A172 (cell line): ENCODE results near the gene TTLL9. TPM values are rescaled to one million over a fixed set of nuclear protein-coding genes. Genes with fewer than 3 reads are reported as not detected.

Source experiments
- DNase-seq: peaks from one replicate; pipeline ENCODE4 v3.0.0-alpha.2; 2015; ENCODE audit warnings: low spot score
- total RNA-seq: library from RNA; depleted of rRNA; stranded (reverse); fragments of >200 nt; shearing (Covaris generic); gene quantifications from 2 replicates; pipeline ENCODE4 v1.2.3, GENCODE V29; 2014; rRNA removed

Gene TTLL9
- total RNA-seq, 1 experiment from 2014 or later: 0.12 TPM

DNA sequence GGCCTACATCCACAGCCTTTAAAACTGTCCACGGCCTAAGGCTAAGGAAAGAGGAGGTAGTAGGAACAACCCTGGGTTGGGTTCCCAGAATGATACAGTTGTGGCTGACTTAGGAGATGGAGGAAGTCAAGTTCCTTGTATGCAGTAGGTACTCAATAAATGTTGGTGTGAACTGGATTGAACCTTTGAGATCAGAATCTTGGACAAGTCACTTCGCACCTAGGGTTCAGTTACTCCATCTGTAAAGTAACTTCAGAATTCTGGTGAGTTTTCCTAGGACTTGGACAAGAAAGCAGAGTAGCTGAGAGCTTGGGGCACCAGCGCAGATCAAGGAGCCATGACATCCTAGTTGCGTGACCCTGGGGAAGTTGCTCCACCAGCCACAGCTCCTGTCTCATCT lies 106.6 kb downstream of the TTLL9 start:
- no peak for DNase-seq

DNA sequence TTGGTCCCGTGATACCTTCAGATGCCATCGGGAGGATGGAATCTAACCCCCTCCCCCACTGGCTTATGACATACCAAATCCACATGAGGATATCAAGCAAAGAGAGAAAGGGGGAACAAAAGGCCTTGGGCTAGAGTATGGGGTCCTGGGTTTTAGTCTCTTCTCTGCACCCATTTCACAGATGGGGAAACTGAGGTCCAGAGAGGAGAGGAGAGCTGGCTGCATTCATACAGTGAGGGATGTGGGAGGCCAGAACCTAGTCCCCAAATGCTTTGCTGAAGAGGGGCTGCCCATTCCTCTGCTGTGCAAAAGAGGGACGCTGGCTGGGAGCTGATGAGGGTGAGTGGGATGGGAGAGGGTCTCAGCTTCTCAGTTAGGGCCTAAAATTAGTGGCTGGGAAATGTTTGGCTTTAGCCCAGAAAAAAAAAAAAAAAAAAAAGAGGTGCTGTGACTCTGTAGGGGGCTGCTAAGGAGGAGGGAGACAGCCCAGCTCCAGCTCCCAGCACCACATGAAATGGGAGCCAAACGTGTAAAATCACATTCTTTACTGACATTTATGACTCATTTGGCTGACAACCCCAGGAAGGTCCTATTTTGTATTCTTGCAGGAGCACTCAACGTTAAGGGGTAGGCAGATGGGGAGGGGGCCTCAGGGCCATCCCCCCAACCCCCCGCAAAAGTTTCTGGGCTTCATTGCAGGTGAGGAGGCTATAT lies 109.4 kb downstream of the TTLL9 start:
- no peak for DNase-seq

DNA sequence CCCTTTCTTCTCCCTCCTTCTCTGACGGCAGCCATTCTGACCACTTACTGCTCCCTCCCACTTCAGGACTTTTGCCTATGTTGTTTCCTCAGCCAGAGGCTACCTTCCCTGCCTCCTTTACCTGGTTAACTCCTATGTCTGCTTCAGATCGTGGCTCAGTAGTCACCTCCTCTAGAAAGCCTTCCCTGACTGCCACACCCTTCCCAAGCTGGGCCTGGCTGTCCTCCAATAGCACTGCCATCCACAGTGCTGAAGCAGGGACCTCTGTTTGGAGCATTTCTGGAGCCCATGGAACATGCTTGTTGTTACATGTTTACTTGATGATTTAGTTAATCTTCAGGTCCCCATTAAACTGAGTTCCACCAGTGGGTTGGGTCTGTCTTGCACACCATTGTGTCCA lies 111.3 kb downstream of the TTLL9 start:
- DNase-seq: no peak

DNA sequence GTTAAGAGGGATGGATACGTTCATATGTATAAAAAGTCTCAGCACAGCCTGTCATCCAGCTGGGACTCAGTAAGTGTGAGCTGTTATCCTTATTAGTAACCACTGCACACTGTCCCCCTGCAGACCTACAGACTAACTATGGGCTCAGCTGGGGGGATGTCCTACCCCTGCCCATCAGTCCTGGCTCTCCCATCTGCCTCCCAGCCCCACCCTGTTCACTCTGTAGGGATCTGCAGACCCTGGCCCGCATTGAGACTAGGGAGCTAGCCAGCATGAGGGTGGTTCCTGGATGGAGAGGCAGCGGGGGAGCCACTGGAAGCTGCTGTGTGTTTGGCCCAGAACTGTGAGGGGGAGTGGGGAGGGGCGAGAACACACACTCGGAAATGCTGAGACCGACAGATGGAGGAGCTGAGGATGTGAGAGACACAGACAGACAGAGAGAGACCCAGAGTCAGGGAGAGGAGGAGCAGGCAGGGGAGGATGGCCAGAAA lies 114.6 kb downstream of the TTLL9 start:
- no peak for DNase-seq

DNA sequence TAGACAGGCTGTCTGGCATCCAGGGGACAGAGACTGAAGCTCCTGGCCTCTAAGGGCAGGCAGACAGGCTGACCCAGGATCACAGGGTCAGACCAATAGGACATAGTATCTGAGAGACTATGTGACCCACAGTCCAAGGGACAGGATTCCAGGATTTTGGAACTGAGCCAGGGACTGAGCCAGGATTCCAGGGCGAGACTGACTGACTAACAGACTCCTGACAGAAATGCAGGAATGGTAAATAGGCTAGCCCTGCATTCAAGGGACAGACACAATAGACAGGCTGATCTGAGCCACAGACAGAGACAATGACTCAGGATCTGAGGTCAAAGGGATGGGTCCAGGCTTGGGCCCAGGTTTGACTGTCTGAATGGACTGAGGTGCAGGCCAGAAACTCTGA lies 117.3 kb downstream of the TTLL9 start:
- DNase-seq: peak; percentile 43

DNA sequence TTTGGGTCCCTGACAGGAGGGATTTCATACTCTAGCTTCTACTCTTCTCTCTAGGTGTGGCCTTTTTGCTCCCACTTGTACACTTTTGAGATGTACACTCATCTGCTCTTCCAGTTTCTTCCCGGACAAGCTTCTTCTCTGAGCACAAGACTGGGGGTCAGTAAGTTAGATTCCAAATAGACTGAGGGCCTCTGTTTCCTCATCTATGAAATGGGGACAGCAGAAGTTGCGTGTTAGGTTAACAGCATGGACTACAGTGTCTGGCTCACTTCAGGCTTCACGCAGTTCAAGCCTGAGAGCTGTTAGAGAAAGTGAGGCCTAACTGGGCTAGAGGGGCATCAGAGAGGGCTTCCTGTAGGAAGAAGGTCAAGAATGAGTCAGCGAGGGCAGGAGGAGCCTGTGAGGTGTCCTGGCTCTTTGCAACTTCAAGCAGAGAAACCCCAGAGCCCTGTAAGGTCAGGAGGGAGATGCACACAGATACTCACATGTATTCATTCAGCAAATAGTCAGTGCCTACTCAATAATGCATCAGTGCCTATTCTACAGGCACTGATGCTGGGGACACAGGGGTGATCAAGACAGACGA lies 118.1 kb downstream of the TTLL9 start:
- no peak for DNase-seq

DNA sequence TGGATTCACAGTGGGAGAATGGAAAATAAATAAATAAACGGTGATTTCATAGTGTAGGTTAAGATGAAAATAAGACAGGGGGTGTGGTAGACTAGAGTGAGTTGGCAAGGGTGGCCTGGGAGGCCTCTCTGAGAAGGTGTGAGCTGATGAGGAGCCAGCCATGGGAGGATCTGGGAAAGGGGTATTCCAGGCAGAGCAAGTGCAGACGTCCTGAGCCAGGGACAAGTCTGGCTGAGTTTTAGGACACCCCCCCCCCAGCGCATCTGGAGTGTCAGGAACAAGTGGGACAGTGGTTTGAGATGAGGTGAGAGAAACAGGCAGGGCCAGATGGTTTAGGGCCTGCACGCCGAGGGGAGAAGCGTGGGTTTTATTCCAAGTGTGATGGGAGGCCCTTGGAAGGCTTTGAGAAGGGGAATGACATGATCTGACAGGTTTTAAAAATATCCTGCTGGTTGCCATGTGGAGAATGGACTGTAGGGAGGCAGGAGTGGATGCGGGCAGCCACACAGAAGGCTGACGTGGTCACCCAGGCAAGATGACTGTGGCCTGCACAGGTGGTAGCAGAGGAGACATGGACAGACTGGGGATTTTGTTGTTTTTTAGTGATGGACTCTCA lies 118.7 kb downstream of the TTLL9 start:
- no peak for DNase-seq

DNA sequence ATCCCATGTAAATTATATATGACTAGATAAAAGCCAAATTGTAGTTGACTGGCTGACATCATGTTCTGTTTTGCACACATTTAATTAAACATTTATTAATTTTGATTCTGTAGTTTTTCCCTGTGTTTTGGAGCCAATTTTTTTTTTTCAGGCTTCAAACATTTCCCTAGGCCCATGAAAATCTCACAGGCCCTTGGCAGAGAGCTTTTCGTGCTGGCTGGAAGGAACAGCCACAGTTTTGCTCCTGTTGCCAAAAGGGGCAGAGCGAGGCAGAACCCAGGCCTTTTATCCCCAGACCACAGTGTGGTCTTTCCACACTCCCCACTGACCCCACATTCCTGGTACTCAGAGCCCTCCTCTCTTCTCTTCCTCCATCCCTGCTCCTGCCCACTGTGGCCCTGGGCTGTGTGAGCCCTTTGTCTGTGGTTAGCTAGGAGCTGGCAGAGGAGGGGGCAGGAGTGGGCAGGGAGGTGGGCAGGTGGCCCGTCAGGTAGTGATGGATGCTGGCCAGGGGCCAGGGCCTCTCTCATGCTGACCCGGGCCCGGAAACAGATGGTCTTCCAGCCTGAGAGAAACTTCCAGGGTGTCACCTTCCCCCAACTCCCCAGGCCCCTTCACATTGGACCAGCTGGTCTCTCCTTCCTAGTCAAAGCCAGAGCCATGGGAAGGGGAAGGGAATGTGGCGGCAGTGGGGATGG lies 120.4 kb downstream of the TTLL9 start:
- DNase-seq: no peak

DNA sequence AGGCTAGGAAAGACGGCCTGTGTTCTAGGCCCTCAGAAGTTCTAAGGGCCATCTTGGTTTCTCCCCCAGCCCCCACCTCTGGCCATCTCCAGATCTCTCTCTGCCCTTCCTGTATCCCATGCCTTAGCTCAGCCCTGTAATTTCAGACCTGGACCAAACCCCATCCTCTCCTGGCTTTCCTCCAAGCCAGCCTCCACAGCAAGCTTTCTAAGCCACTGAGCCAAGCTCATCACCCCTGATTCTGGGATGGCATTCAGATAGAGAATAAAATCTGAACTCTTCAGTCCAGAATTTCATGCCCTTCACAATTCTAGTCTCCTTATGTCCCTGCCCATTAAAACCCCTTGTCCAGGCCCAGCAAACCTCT lies 120.9 kb downstream of the TTLL9 start:
- no peak for DNase-seq

DNA sequence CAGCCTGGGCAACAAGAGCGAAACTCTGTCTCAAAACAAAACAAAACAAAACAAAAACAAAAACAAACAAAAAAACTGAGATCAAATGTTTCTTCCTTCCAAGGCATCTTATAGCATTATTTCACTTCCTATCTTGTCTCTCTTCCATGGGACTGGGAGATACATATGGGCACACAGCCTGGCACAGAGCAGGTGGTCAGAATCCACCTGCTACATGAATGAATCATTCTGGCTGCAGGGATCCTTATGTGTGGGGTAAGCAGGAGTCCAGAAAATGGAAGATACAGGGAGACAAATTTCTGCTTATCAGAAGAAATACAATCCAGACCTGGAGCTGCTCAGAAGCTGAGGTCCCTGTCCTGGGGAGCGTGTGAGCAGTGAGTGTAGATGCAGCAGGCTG lies 121.7 kb downstream of the TTLL9 start:
- no peak for DNase-seq

Other genes with a start within 250 kb of the TTLL9 start
- gene COX4I2, start 232.7 kb upstream of the TTLL9 start, total RNA-seq: not detected in 2 replicates
- gene BCL2L1, start 147.8 kb upstream of the TTLL9 start, total RNA-seq: 202 and 212 TPM in 2 replicates
- 224 and 245 TPM in 2 replicates for gene TPX2, start 131.3 kb upstream of the TTLL9 start, total RNA-seq
- 0.55 and 0.91 TPM in 2 replicates for gene MYLK2, start 51.3 kb upstream of the TTLL9 start, total RNA-seq
- gene FOXS1, start 25.0 kb upstream of the TTLL9 start, total RNA-seq: 2.4 TPM in 1 of 2 replicates, not detected in the other
- 2.4 and 2.5 TPM in 2 replicates for gene DUSP15, start 107 bp upstream of the TTLL9 start, total RNA-seq
- 7.9 and 11.5 TPM in 2 replicates for gene PDRG1, start 81.4 kb downstream of the TTLL9 start, total RNA-seq
- gene XKR7, start 97.5 kb downstream of the TTLL9 start, total RNA-seq: not detected in 2 replicates
- not detected in 2 replicates for gene CCM2L, start 139.8 kb downstream of the TTLL9 start, total RNA-seq
- not detected in 2 replicates for gene HCK, start 181.6 kb downstream of the TTLL9 start, total RNA-seq
- 38.5 and 39.2 TPM in 2 replicates for gene TM9SF4, start 239.1 kb downstream of the TTLL9 start, total RNA-seq